SK-N-MC (cell line): ENCODE results near the gene NTNG1.

ENCODE experiments used
- EZH2 ChIP-seq: fragments of 200-600 bp; sonication (generic); IDR thresholded peaks from one replicate; pipeline ENCODE4 v1.6.1; 2017; ENCODE audit warnings: antibody characterized with exemption
- POLR2AphosphoS5 ChIP-seq: IDR thresholded peaks from 2 replicates; pipeline ENCODE4 v1.6.1; 2012; ENCODE audit warnings: mild to moderate bottlenecking, low read depth, low read length, borderline replicate concordance

- TF ChIP-seq POLR2AphosphoS5 (no peak), EZH2 (no peak)
Observed at GRCh38 chr1:107309962-107310361, 169.1 kb downstream of the NTNG1 start.
